Duodenal mucosa (tissue), 2 donors: ENCODE results near the gene TAF1C.
A peak's percentile ranks its signal among the peaks of the same experiment; 100 is the strongest.

Source experiments
- H3K27ac ChIP-seq: one replicate; pipeline ENCODE4 v1.7.0; 2013; ENCODE audit warnings: low read depth, low read length
- H3K27me3 ChIP-seq, 2 donors: one replicate each; pipeline ENCODE4 v1.7.0; 2013; ENCODE audit warnings: low read length in 2 of 2, control low read depth in 1 of 2; ENCODE audit not compliant: insufficient read depth in 2 of 2, control insufficient read depth in 1 of 2
- H3K36me3 ChIP-seq, 2 donors: one replicate each; pipeline ENCODE4 v1.7.0; 2013; ENCODE audit warnings: low read length in 2 of 2, control low read depth in 1 of 2; ENCODE audit not compliant: insufficient read depth in 2 of 2, control insufficient read depth in 1 of 2
- H3K4me1 ChIP-seq, 2 donors: one replicate each; pipeline ENCODE4 v1.7.0; 2013; ENCODE audit warnings: low read length in 2 of 2, control low read depth in 1 of 2; ENCODE audit not compliant: insufficient read depth in 2 of 2, control insufficient read depth in 1 of 2
- H3K4me3 ChIP-seq, 2 donors: one replicate each; pipeline ENCODE4 v1.7.0; 2013; ENCODE audit warnings: low read length in 2 of 2, low read depth in 1 of 2
- H3K9ac ChIP-seq, 2 donors: one replicate each; pipeline ENCODE4 v1.7.0; 2013; ENCODE audit warnings: low read length in 2 of 2, low read depth in 1 of 2
- H3K9me3 ChIP-seq, 2 donors: one replicate each; pipeline ENCODE4 v1.7.0; 2013; ENCODE audit warnings: low read length in 2 of 2, control low read depth in 1 of 2; ENCODE audit not compliant: control insufficient read depth in 1 of 2

Gene TAF1C, protein sequence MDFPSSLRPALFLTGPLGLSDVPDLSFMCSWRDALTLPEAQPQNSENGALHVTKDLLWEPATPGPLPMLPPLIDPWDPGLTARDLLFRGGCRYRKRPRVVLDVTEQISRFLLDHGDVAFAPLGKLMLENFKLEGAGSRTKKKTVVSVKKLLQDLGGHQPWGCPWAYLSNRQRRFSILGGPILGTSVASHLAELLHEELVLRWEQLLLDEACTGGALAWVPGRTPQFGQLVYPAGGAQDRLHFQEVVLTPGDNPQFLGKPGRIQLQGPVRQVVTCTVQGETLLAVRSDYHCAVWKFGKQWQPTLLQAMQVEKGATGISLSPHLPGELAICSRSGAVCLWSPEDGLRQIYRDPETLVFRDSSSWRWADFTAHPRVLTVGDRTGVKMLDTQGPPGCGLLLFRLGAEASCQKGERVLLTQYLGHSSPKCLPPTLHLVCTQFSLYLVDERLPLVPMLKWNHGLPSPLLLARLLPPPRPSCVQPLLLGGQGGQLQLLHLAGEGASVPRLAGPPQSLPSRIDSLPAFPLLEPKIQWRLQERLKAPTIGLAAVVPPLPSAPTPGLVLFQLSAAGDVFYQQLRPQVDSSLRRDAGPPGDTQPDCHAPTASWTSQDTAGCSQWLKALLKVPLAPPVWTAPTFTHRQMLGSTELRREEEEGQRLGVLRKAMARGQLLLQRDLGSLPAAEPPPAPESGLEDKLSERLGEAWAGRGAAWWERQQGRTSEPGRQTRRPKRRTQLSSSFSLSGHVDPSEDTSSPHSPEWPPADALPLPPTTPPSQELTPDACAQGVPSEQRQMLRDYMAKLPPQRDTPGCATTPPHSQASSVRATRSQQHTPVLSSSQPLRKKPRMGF

DNA sequence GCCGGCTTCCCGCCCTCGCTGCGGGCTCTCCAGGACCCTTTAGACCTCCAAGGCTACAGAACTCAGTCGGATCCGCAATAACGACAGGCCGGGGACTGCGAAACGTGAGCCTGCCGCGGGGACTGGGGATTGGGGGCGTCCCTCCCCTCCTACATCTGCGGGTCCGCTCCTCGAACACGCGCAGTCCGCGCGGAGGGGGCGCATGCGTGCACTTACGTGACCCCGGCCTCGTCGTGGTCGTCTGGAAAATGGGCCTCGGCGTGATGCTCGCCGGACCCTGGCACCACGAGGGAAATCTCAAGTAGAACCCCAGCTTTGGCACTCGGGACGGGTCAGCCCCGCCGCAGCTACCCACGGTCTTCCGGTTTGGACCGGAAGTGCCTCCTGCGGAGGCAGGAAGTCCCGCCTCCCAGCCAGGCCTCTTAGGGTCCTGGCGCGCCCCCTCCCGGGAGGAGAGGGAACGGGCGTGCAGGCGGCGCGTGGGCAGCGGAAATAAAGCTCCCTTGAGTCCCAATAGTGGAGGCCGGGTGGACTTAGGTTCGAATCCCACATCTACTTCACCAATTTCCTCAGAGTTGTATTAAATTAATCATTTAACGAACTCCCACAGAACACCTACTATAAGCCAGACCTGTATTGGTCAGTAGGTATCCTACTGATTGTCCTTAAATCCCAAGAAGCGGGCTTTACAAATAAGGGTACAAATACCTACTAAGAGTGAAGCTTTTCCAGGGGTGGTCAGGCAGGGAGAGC is at the start of gene TAF1C:
Gene TAF1C, minus strand, starts transcription at position 373 of the 753 bp plus-strand sequence. CDS start 2,069 bp downstream, outside the sequence.
- Histone ChIP-seq H3K27ac (peak within 1 kb of the TSS; percentile 55), H3K27me3 (no peaks in the 10 kb centered on the region)

DNA sequence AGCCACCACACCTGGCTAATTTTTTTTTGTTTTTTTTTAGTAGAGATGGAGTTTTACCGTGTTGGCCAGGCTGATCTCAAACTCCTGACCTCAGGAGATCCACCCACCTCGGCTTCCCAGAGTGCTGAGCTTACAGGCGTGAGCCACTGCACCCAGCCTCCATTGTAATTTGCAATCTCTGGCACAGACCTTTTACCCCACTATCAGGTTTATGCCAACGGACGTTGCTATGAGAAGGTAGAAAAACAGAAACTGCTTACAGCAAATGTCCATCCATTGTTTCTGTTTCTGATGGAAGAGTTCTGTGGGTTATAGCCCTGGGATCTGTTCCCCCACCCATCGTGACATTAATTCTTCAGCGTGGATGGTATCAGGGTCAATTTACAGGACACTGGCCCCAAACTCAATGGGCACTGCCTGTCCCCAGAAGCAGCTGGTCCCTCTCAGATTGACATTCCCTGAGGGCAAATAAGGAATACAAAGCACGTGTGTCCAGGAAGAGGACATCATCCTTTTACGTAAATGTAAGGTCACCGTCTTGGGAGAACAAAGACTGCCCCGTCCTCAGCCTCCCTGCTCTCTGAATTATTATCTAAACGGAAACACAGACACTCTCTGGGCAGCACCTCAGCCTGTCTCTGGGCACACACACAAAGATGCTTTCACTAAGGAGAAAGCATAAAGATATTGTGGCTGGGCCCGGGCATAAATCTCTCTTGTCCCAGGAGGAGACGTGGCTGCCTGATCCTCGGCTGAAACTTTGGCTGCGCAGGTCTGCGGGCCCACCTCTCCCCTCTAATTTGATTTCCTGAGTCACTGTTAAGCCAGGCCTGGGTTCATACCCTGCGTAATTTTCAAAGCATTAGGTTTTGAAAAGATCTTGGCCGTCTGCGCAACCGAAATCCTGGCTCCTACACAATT is 47.7 kb upstream of the TAF1C start:
- Histone ChIP-seq H3K27me3 (no peaks in the 10 kb centered on the region), H3K9ac (no peak overlapping the region), H3K9me3 (no peaks in the 10 kb centered on the region), H3K27ac (no peak overlapping the region), H3K4me1 (peaks cover 6 to 9% of the 10 kb centered on the region in 2 donors), H3K4me3 (peak overlapping the region in 1 of 2 donors; percentile 39), H3K36me3 (no peaks in the 10 kb centered on the region)

More for the DNA sequence above, at the start of gene TAF1C:
- peaks cover 3 to 12% of the 10 kb centered on the region in 2 donors for H3K4me1 ChIP-seq
- H3K9ac ChIP-seq = peak within 1 kb of the TSS; percentile 82 to 91
- H3K9me3 ChIP-seq = no peaks in the 10 kb centered on the region
- peak within 1 kb of the TSS; percentile 94 to 97 for H3K4me3 ChIP-seq
- H3K36me3 ChIP-seq = peaks cover 14 to 29% of the 10 kb centered on the region in 2 donors

DNA sequence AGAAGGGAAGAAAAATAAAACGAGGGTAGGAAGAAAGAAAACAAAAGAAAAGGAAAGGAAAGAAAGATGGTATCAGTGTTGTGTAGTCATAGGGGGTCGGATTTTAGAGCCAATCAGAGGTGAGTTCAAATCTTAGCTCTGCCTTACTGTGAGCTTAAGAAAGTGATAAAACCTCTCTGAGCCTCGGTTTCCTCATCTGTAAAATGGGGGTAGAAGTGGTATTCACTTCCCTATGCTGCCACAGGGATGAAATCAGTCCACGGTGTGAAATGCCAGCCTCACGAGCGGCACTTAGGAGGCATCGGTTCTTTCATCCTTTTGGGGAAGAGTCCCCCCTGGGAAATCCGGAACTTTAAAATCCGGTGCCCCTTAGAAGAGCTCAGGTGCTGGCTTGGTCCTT is 46.9 kb upstream of the TAF1C start:
- no peaks in the 10 kb centered on the region for H3K36me3 ChIP-seq
- H3K4me1 ChIP-seq = peaks cover 6 to 9% of the 10 kb centered on the region in 2 donors
- no peak overlapping the region for H3K4me3 ChIP-seq
- H3K27ac ChIP-seq = no peak overlapping the region
- no peaks in the 10 kb centered on the region for H3K27me3 ChIP-seq
- no peaks in the 10 kb centered on the region for H3K9me3 ChIP-seq
- no peak overlapping the region for H3K9ac ChIP-seq

DNA sequence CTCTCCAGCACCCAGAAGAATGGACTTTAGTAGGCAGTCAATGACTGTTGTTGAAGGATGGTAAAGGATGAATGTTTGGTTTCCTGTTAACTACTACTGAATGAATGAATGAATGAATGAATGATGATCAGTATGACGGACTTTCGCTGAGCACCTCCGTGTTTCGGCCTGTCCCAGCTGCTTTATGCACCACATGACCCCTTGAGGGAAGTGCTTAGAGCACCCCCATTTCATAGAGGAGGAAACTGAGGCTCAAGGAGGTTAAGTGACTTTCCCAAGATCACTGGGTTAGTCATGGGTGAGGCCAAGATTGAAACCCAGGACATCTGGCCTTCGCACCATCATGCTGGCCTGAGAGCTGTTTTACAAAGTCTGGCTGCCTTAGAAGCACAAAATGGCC is 46.1 kb upstream of the TAF1C start:
- Histone ChIP-seq H3K27ac (no peak overlapping the region), H3K9me3 (no peaks in the 10 kb centered on the region), H3K9ac (no peak overlapping the region), H3K36me3 (no peaks in the 10 kb centered on the region), H3K4me3 (no peak overlapping the region), H3K27me3 (no peaks in the 10 kb centered on the region), H3K4me1 (peaks cover 6 to 11% of the 10 kb centered on the region in 2 donors)

DNA sequence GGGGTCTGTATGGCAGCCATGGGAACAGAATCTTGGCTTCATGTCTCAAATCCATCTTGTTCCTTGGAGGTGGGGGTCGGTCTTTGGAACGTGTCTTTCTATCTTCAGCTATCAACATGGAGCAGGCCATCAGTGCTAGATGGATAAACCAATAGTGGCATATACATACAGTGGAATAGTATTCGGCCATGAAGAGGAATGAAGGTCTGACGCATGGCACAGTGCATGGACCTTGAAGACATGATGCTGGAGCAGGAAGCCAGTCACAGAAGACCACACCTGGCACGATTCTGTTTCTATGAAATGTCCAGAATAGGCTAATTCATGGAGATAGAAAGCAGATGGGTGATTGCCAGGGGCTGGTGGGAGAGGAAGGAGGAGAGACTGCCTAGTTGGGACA is 45.2 kb upstream of the TAF1C start:
- H3K9me3 ChIP-seq = no peaks in the 10 kb centered on the region
- peaks cover 6 to 11% of the 10 kb centered on the region in 2 donors for H3K4me1 ChIP-seq
- no peak overlapping the region for H3K4me3 ChIP-seq

DNA sequence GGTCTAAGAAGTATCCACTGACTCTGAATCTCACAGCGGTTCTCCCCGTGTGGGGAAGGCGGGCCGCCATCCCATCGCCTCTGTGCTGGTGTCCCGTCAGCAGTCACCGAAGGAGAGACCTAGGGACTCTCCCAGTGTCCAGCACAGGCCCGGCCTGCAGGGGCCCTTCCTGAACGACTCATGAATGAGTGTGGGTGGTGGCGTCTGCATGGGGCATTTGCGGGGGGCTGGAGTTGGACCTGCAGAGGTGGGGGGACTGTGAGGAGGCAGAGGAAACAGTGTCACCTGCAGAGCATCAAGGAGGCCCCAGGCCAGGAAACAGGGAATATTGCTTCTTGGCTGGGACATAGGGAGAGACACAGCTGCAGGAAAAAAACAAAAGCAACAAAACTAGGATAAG is 42.6 kb upstream of the TAF1C start:
- H3K4me1 ChIP-seq = peaks cover under 1 to 5% of the 10 kb centered on the region in 2 donors
- no peak overlapping the region for H3K27ac ChIP-seq
- no peaks in the 10 kb centered on the region for H3K27me3 ChIP-seq
- no peak overlapping the region for H3K9ac ChIP-seq
- H3K4me3 ChIP-seq = no peak overlapping the region
- no peaks in the 10 kb centered on the region for H3K36me3 ChIP-seq
- no peaks in the 10 kb centered on the region for H3K9me3 ChIP-seq

More for the DNA sequence above, 45.2 kb upstream of the TAF1C start:
- Histone ChIP-seq H3K27ac (no peak overlapping the region), H3K36me3 (no peaks in the 10 kb centered on the region), H3K9ac (no peak overlapping the region), H3K27me3 (no peaks in the 10 kb centered on the region)

DNA sequence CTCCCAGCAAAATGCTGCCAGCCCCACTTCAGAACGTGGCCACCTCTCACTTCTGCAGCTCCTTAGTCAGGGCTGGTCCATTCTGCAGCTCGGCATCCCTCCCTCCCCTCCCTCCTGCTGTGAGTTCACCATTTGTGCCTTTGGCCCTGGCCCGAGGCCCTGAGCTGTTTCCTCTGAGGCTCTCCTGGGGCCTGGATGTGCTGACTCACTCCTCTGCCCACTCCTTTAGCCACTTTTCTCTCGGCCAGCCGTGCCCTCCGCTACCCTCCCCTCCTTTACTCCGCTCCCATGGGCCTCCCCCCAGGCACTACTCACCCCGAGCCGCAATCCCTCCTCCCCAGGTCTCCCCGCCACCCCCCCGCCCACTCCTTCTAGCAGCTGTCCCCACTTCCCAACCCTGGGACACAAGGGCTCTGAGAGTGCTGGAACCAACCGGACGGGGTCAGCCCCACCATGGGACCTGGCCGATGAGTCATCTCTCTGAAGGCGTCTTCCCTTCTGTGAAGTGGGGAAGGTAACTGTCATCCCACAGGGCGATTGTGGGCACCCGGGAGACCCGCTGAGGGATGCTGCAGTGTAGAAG is 41.5 kb upstream of the TAF1C start:
- Histone ChIP-seq H3K4me3 (no peak overlapping the region), H3K9ac (no peak overlapping the region), H3K27me3 (no peaks in the 10 kb centered on the region), H3K27ac (no peak overlapping the region), H3K4me1 (peaks cover 0 to 3% of the 10 kb centered on the region in 2 donors), H3K36me3 (no peaks in the 10 kb centered on the region), H3K9me3 (no peaks in the 10 kb centered on the region)

DNA sequence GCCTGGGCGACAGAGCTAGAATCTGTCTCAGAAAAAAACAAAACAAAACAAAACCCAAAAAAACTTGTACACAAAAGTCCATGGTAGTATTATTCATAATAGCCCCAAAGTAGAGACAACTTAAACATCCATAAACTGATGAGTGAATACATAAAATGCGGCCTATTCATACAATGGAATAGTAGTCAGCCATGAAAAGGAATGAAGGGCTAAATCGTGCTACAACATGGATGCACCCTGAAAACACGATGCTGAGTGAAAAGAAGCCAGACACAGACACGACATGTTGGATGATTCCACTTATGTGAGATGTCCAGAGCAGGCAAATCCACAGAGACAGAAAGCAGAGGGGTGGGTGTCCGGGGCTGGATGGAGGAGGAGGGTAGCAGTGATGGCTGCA is 40.7 kb upstream of the TAF1C start:
- Histone ChIP-seq H3K4me1 (peaks cover 0 to 3% of the 10 kb centered on the region in 2 donors), H3K27ac (no peak overlapping the region), H3K9me3 (no peaks in the 10 kb centered on the region), H3K36me3 (no peaks in the 10 kb centered on the region), H3K9ac (no peak overlapping the region), H3K4me3 (no peak overlapping the region), H3K27me3 (no peaks in the 10 kb centered on the region)

DNA sequence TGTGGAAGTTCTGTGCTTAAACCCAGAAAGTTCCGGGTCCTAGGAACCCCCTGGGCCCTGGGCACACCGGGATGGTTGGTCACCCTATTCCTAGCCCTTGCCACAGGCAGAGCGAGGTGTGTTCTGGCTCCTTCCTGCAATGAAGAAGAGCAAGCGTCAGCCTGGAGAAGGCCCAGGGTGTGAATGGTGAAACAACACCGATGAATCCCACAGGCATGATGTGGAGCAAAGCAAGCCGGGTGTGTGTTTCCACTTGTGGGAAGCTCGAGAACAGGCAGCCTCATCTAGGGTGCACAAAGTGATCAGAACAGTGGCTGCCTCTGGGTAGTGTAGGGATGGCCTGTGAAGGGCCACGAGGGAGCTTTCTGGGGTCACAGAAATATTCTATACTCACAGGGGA is 39.2 kb upstream of the TAF1C start:
- Histone ChIP-seq H3K4me1 (peaks cover 0 to 3% of the 10 kb centered on the region in 2 donors), H3K27me3 (no peaks in the 10 kb centered on the region), H3K9ac (no peak overlapping the region), H3K27ac (no peak overlapping the region), H3K4me3 (no peak overlapping the region), H3K9me3 (no peaks in the 10 kb centered on the region), H3K36me3 (no peaks in the 10 kb centered on the region)
